RWPE2 (cell line): ENCODE measurements around the gene LCN1.

Experiments used
- ATAC-seq: fragments of 200-7000 bp; cut with Tn5 transposase; 3 replicates; pipeline ENCODE4 v1.9.1; 2021; ENCODE audit warnings: low read depth
- DNase-seq: peaks from one replicate; pipeline ENCODE4 v3.0.0-alpha.2; 2020; ENCODE audit warnings: low spot score
- H3K27ac ChIP-seq: fragments of 450-650 bp; 2 replicates; pipeline ENCODE4 v1.5.1; 2017; ENCODE audit warnings: mild to moderate bottlenecking; ENCODE audit not compliant: poor library complexity, severe bottlenecking
- H3K27me3 ChIP-seq: fragments of 250-450 bp; sonication (Bioruptor Pico); 2 replicates; pipeline ENCODE4 v1.5.1; 2021; ENCODE audit warnings: mild to moderate bottlenecking, moderate library complexity; ENCODE audit not compliant: insufficient read depth, poor library complexity, severe bottlenecking
- H3K36me3 ChIP-seq: fragments of 250-450 bp; sonication (Bioruptor Pico); 2 replicates; pipeline ENCODE4 v1.5.1; 2020; ENCODE audit warnings: low read depth, mild to moderate bottlenecking, moderate library complexity
- H3K4me1 ChIP-seq: fragments of 250-450 bp; sonication (Bioruptor Pico); 2 replicates; pipeline ENCODE4 v1.5.1; 2021; ENCODE audit warnings: mild to moderate bottlenecking, moderate library complexity; ENCODE audit not compliant: insufficient read depth, poor library complexity, severe bottlenecking
- H3K4me3 ChIP-seq: fragments of 250-450 bp; sonication (Bioruptor Pico); 2 replicates; pipeline ENCODE4 v1.5.1; 2021; ENCODE audit warnings: mild to moderate bottlenecking, moderate library complexity; ENCODE audit not compliant: severe bottlenecking
- H3K9me3 ChIP-seq: fragments of 250-450 bp; sonication (Bioruptor Pico); 2 replicates; pipeline ENCODE4 v1.5.1; 2021; ENCODE audit warnings: mild to moderate bottlenecking, moderate library complexity; ENCODE audit not compliant: severe bottlenecking
- TF ChIP-seq, protein P1 (sequence below): fragments of 450-650 bp; IDR thresholded peaks from one replicate; pipeline ENCODE4 v1.5.1; 2017; ENCODE audit warnings: mild to moderate bottlenecking, moderate library complexity; ENCODE audit not compliant: poor library complexity, severe bottlenecking

The LCN1 gene

GRCh38 chr9:135492886-135493669, 28.2 kb upstream of the LCN1 start:
- ATAC-seq (no peak), DNase-seq (peak; percentile 52)
- TF ChIP-seq, protein P1, sequence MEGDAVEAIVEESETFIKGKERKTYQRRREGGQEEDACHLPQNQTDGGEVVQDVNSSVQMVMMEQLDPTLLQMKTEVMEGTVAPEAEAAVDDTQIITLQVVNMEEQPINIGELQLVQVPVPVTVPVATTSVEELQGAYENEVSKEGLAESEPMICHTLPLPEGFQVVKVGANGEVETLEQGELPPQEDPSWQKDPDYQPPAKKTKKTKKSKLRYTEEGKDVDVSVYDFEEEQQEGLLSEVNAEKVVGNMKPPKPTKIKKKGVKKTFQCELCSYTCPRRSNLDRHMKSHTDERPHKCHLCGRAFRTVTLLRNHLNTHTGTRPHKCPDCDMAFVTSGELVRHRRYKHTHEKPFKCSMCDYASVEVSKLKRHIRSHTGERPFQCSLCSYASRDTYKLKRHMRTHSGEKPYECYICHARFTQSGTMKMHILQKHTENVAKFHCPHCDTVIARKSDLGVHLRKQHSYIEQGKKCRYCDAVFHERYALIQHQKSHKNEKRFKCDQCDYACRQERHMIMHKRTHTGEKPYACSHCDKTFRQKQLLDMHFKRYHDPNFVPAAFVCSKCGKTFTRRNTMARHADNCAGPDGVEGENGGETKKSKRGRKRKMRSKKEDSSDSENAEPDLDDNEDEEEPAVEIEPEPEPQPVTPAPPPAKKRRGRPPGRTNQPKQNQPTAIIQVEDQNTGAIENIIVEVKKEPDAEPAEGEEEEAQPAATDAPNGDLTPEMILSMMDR = no peak

DNA sequence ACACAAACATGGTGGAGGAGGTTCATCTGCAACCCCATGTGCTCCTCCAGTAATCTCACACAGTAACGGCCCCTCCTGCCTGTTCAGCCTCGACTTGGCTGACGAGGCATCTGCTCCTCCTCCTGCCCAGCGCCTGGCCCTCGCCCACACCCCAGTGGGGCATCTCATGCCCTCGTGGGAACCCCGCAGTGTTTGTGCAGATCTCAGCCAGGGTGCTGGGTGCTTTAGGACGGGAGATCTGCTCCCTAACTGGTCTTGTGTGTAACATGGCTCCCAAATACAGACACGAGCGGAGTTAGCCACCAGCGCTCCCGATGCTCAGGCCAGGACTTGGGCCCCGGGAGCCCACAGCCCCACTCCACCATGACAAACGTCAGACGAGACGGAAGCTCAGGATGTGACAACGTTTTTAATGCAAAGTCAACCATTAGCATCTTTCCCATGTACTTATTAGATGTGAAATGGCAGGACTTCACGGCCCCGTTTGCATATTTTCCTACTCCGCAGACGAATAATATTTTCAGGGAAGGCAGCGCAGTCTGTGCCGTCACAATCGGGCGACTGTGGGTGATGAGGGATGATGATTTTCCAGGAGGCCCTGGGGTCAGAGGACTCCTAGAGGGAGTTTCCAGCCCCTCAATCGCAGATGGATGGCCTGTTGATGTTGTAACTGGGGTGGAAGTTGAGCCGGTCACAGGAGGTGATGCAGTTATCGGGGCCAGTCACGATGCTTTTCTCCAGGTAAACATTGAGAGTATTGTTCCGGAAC, 26.3 kb upstream of the LCN1 start:
- peak; percentile 34 for DNase-seq
- no peaks in the 10 kb centered on the region for H3K9me3 ChIP-seq

More at GRCh38 chr9:135492886-135493669, 28.2 kb upstream of the LCN1 start:
- H3K27ac ChIP-seq = no peak overlapping the region
- H3K4me1 ChIP-seq = no peaks in the 10 kb centered on the region
- H3K36me3 ChIP-seq = peaks cover 10% of the 10 kb centered on the region
- H3K4me3 ChIP-seq = no peak overlapping the region
- H3K9me3 ChIP-seq = no peaks in the 10 kb centered on the region
- H3K27me3 ChIP-seq = no peaks in the 10 kb centered on the region

GRCh38 chr9:135498381-135499126, 22.7 kb upstream of the LCN1 start:
- Histone ChIP-seq H3K9me3 (no peaks in the 10 kb centered on the region), H3K4me3 (no peak overlapping the region), H3K36me3 (peaks cover 14% of the 10 kb centered on the region), H3K27me3 (no peaks in the 10 kb centered on the region), H3K4me1 (no peaks in the 10 kb centered on the region), H3K27ac (no peak overlapping the region)
- peak; percentile 24 for DNase-seq
- TF ChIP-seq, protein P1 = no peak
- ATAC-seq = no peak

More for the DNA sequence above, 26.3 kb upstream of the LCN1 start:
- no peaks in the 10 kb centered on the region for H3K4me1 ChIP-seq
- ATAC-seq = no peak
- no peaks in the 10 kb centered on the region for H3K27me3 ChIP-seq
- TF ChIP-seq, protein P1 = no peak
- H3K36me3 ChIP-seq = no peaks in the 10 kb centered on the region
- no peak overlapping the region for H3K4me3 ChIP-seq
- no peak overlapping the region for H3K27ac ChIP-seq

DNA sequence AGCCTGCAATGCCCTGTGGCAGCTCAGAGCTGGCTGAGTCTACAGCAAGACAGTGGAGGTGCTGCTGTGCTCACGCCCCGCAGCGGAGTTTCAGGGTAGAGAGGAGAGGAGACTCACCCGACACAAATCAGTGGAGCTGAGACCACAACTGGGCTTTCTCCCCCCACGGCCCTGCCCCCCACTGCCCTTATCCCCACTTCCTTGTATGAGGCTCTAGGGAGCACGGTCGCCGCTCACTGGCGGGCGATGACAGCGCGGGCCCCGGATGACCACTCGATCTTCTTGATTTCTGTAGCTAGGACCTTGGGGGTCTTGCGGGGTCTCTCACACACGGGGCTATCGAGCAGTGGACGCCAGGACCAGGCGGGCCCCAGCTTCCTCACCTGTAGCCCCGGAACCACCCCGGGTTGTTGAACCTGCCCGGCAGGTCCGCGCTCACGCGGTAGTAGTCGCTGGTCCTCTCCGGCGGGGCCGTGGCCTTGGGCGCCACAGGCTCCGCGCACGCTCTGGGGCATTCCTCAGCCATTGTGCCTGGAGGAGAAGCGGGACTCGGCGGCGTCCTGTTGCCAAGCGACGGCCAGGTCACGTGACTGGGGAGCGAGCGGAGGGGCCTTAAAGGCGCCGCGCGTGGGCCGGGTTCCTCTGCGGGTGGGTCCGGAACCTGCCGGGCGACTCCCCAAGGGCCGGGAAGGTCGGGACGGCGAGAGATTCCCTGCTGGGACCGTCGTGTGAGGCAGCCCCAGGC, 21.7 kb upstream of the LCN1 start:
- Histone ChIP-seq H3K4me3 (peak overlapping the region; percentile 60), H3K27me3 (no peaks in the 10 kb centered on the region), H3K4me1 (no peaks in the 10 kb centered on the region), H3K9me3 (no peaks in the 10 kb centered on the region), H3K27ac (peak overlapping the region; percentile 45), H3K36me3 (peaks cover 24% of the 10 kb centered on the region)
- ATAC-seq (peak; percentile 56), DNase-seq (peak; percentile 88)
- TF ChIP-seq, protein P1 = no peak
